H9 (cell line): ENCODE measurements around the gene GCK. TPM values are rescaled to one million over a fixed set of nuclear protein-coding genes. Genes with fewer than 3 reads are reported as not detected.

Source experiments
- DNase-seq: peaks from one replicate; pipeline ENCODE4 v3.0.0-alpha.2; 2017
- H2AFZ ChIP-seq: one replicate; pipeline ENCODE4 v1.6.1; 2013; ENCODE audit warnings: mild to moderate bottlenecking, low read length, control low read depth, moderate library complexity
- H2AK5ac ChIP-seq: 2 replicates; pipeline ENCODE4 v1.6.1; 2013; ENCODE audit warnings: low read length, control low read depth, mixed read lengths; ENCODE audit not compliant: insufficient read length
- H2BK120ac ChIP-seq: one replicate; pipeline ENCODE4 v1.6.1; 2013; ENCODE audit warnings: low read depth, mild to moderate bottlenecking, low read length, control low read depth, inconsistent platforms; ENCODE audit not compliant: poor library complexity, severe bottlenecking
- H2BK12ac ChIP-seq: 2 replicates; pipeline ENCODE4 v1.6.1; 2013; ENCODE audit warnings: low read length, control low read depth, mixed read lengths, low read depth; ENCODE audit not compliant: insufficient read length
- H2BK15ac ChIP-seq: 2 replicates; pipeline ENCODE4 v1.6.1; 2013; ENCODE audit warnings: low read depth, low read length, control low read depth
- H2BK20ac ChIP-seq: one replicate; pipeline ENCODE4 v1.6.1; 2013; ENCODE audit warnings: low read depth, mild to moderate bottlenecking, low read length, control low read depth, inconsistent platforms; ENCODE audit not compliant: poor library complexity, severe bottlenecking
- H2BK5ac ChIP-seq: 2 replicates; pipeline ENCODE4 v1.6.1; 2013; ENCODE audit warnings: low read length, control low read depth, mixed read lengths; ENCODE audit not compliant: insufficient read length
- H3K14ac ChIP-seq: 2 replicates; pipeline ENCODE4 v1.6.1; 2013; ENCODE audit warnings: low read length, control low read depth; ENCODE audit not compliant: insufficient read depth
- H3K18ac ChIP-seq: 2 replicates; pipeline ENCODE4 v1.6.1; 2013; ENCODE audit warnings: low read depth, mild to moderate bottlenecking, mixed read lengths, low read length, control low read depth; ENCODE audit not compliant: insufficient read length
- H3K23ac ChIP-seq: 2 replicates; pipeline ENCODE4 v1.6.1; 2013; ENCODE audit warnings: low read length, control low read depth, mixed read lengths, low read depth; ENCODE audit not compliant: insufficient read length
- H3K23me2 ChIP-seq: 2 replicates; pipeline ENCODE4 v1.6.1; 2013; ENCODE audit warnings: low read depth, mild to moderate bottlenecking, mixed read lengths, low read length, control low read depth; ENCODE audit not compliant: insufficient read length, poor library complexity, severe bottlenecking
- H3K27ac ChIP-seq: 2 replicates; pipeline ENCODE4 v1.5.1; 2013; ENCODE audit warnings: low read length, control low read depth, mixed read lengths, low read depth; ENCODE audit not compliant: insufficient read length
- H3K27me3 ChIP-seq: 2 replicates; pipeline ENCODE4 v1.6.1; 2013; ENCODE audit warnings: low read length, control low read depth, inconsistent platforms; ENCODE audit not compliant: insufficient read depth
- H3K4ac ChIP-seq: 2 replicates; pipeline ENCODE4 v1.6.1; 2013; ENCODE audit warnings: low read depth, mild to moderate bottlenecking, control low read depth, inconsistent platforms, low read length, moderate library complexity
- H3K4me1 ChIP-seq: 2 replicates; pipeline ENCODE4 v1.6.1; 2013; ENCODE audit warnings: low read length, control low read depth, inconsistent platforms; ENCODE audit not compliant: insufficient read depth
- H3K4me2 ChIP-seq: 2 replicates; pipeline ENCODE4 v1.6.1; 2013; ENCODE audit warnings: low read length, control low read depth, mixed read lengths; ENCODE audit not compliant: insufficient read length, insufficient read depth
- H3K56ac ChIP-seq: 2 replicates; pipeline ENCODE4 v1.6.1; 2013; ENCODE audit warnings: low read depth, mild to moderate bottlenecking, mixed read lengths, low read length, control low read depth; ENCODE audit not compliant: insufficient read length
- H3K79me1 ChIP-seq: 2 replicates; pipeline ENCODE4 v1.6.1; 2013; ENCODE audit warnings: low read depth, mild to moderate bottlenecking, moderate library complexity, low read length, control low read depth, inconsistent platforms; ENCODE audit not compliant: insufficient read depth, poor library complexity, severe bottlenecking
- H3K79me2 ChIP-seq: 2 replicates; pipeline ENCODE4 v1.6.1; 2013; ENCODE audit warnings: low read length, control low read depth, inconsistent platforms; ENCODE audit not compliant: insufficient read depth
- H3K9ac ChIP-seq: 2 replicates; pipeline ENCODE4 v1.6.1; 2013; ENCODE audit warnings: low read length, control low read depth, mixed read lengths; ENCODE audit not compliant: insufficient read length; ENCODE audit errors: extremely low read depth
- H3K9me3 ChIP-seq: one replicate; pipeline ENCODE4 v1.6.1; 2013; ENCODE audit warnings: low read depth, low read length, inconsistent platforms; ENCODE audit not compliant: control insufficient read depth
- H3T11ph ChIP-seq: one replicate; pipeline ENCODE4 v1.6.1; 2013; ENCODE audit warnings: mild to moderate bottlenecking, low read length, control low read depth, inconsistent platforms
- H4K20me1 ChIP-seq: one replicate; pipeline ENCODE4 v1.6.1; 2013; ENCODE audit not compliant: control insufficient read depth, insufficient read length, insufficient read depth
- H4K5ac ChIP-seq: 2 replicates; pipeline ENCODE4 v1.6.1; 2013; ENCODE audit warnings: low read depth, mild to moderate bottlenecking, mixed read lengths, low read length, control low read depth; ENCODE audit not compliant: insufficient read length
- H4K8ac ChIP-seq: replicated peaks from 2 replicates; pipeline ENCODE4 v1.6.1; 2013; ENCODE audit warnings: low read length, control low read depth, mixed read lengths, low read depth; ENCODE audit not compliant: insufficient read length
- H4K91ac ChIP-seq: 2 replicates; pipeline ENCODE4 v1.6.1; 2013; ENCODE audit warnings: low read depth, mild to moderate bottlenecking, moderate library complexity, mixed read lengths, low read length, control low read depth; ENCODE audit not compliant: insufficient read length
- H3K27ac Mint-ChIP-seq, 3 experiments: 2 replicates in 2 of 3; 3 replicates in 1 of 3; pipeline ENCODE4 v1.8.0; 2020 to 2021; ENCODE audit warnings: mixed read lengths in 3 of 3, mild to moderate bottlenecking in 1 of 3, moderate library complexity in 1 of 3
- H3K27me3 Mint-ChIP-seq: 2 replicates; pipeline ENCODE4 v1.8.0; 2021; ENCODE audit warnings: low read depth, mild to moderate bottlenecking, moderate library complexity, mixed read lengths
- H3K36me3 Mint-ChIP-seq, 3 experiments: 2 replicates in 2 of 3; 3 replicates in 1 of 3; pipeline ENCODE4 v1.8.0; 2020 to 2021; ENCODE audit warnings: low read depth in 3 of 3, mixed read lengths in 3 of 3; ENCODE audit not compliant: insufficient read depth in 1 of 3
- H3K4me1 Mint-ChIP-seq, 2 experiments: 2 replicates each; pipeline ENCODE4 v1.8.0; 2020; ENCODE audit warnings: mixed read lengths in 2 of 2
- H3K4me3 Mint-ChIP-seq, 2 experiments: 2 replicates in 1 of 2; 3 replicates in 1 of 2; pipeline ENCODE4 v1.8.0; 2020 to 2021; ENCODE audit warnings: mild to moderate bottlenecking in 2 of 2, mixed read lengths in 2 of 2, moderate library complexity in 1 of 2
- H3K9me3 Mint-ChIP-seq, 2 experiments: 2 replicates in 1 of 2; 3 replicates in 1 of 2; pipeline ENCODE4 v1.8.0; 2020; ENCODE audit warnings: mild to moderate bottlenecking in 2 of 2, mixed read lengths in 2 of 2, moderate library complexity in 1 of 2
- CTCF ChIP-seq: fragments of 200-600 bp; sonication (generic); conservative IDR thresholded peaks from 3 replicates; pipeline ENCODE4 v1.8.0; 2021; ENCODE audit warnings: antibody characterized with exemption, mild to moderate bottlenecking
- WGBS: extraction: QIAGEN DNeasy Blood & Tissue Kit; methylation state at CpG from one replicate; pipeline ENCODE4 v1.1.7; 2013; ENCODE audit warnings: missing lambda C conversion rate, low lambda C conversion rate, mixed read lengths; ENCODE audit not compliant: insufficient read length; ENCODE audit errors: extremely low coverage; 5-methylcytosine and 5-hydroxymethylcytosine counted together
- total RNA-seq: library from RNA; stranded (reverse); gene quantifications from 2 replicates; pipeline ENCODE4 v1.2.1, GENCODE V29; 2021

GCK gene
- total RNA-seq, 1 experiment from 2014 or later, result 0.98 TPM

GRCh38 chr7:44222074-44222473, 32.8 kb upstream of the GCK start:
- H3K4me1 ChIP-seq, result no peaks in the 10 kb centered on the region; the same call in 1 of the 2 replicates
- H2BK15ac ChIP-seq, result no peak overlapping the region
- H3K79me2 ChIP-seq, result no peaks in the 10 kb centered on the region
- no peak overlapping the region for H2AFZ ChIP-seq
- no peaks in the 10 kb centered on the region for H3K9me3 ChIP-seq
- Mint-ChIP-seq H3K36me3 (no peaks in the 10 kb centered on the region), H3K4me3 (no peak overlapping the region), H3K27ac (peak overlapping the region in 1 of 3 experiments; percentile 62; a peak in 1 of 7 replicates), H3K27me3 (no peaks in the 10 kb centered on the region; the same call in 1 of the 2 replicates), H3K4me1 (peaks cover 27 to 49% of the 10 kb centered on the region in 2 experiments), H3K9me3 (no peaks in the 10 kb centered on the region; a peak in 1 of 5 replicates)
- no peaks in the 10 kb centered on the region for H3K79me1 ChIP-seq
- no CpG with 5 or more reads among the region's 11 CpGs for WGBS
- H3K14ac ChIP-seq, result no peak overlapping the region
- H3K4me2 ChIP-seq, result no peak overlapping the region
- no peak for TF ChIP-seq CTCF
- no peak overlapping the region for H2AK5ac ChIP-seq
- H4K20me1 ChIP-seq, result no peaks in the 10 kb centered on the region
- no peak overlapping the region for H3K9ac ChIP-seq
- H3K23ac ChIP-seq, result no peak overlapping the region
- no peak overlapping the region for H4K5ac ChIP-seq
- no peak overlapping the region for H4K8ac ChIP-seq
- H2BK5ac ChIP-seq, result no peak overlapping the region
- H3K18ac ChIP-seq, result no peak overlapping the region
- H2BK12ac ChIP-seq, result no peak overlapping the region
- H2BK120ac ChIP-seq, result no peak overlapping the region
- DNase-seq, result no peak
- H3K4ac ChIP-seq, result no peak overlapping the region
- H3K27me3 ChIP-seq, result no peaks in the 10 kb centered on the region
- H2BK20ac ChIP-seq, result no peak overlapping the region
- H3T11ph ChIP-seq, result no peak overlapping the region
- H4K91ac ChIP-seq, result no peak overlapping the region
- H3K23me2 ChIP-seq, result no peaks in the 10 kb centered on the region
- H3K27ac ChIP-seq, result no peak overlapping the region
- H3K56ac ChIP-seq, result no peak overlapping the region
